Measurements from ENCODE around the gene GLA. TPM values are rescaled to one million over a fixed set of nuclear protein-coding genes. Genes with fewer than 3 reads are reported as not detected.
A peak's percentile ranks its signal among the peaks of the same experiment; 100 is the strongest.

Gene GLA
- total and polyA plus RNA-seq, 12 donors: 6.0 to 33.9 (median 9.1) TPM

DNA sequence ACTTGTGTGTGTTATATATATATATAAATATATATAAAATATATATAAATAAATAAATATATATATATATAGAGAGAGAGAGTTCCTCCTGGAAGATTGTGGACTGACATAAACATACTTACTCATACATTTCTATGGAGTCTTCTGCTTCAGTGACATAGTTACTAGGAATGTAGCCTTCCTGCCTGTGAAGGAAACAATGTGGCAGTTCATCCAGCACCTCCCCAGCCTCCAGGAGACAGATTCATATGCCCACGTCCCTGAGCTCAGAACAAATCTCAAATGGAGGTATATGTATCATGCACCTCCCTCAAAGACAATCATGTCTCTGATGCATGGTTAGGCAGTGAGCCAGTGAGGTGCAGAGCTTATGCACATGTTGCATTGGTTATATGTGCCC, 47.8 kb downstream of the GLA start:
- Histone ChIP-seq H3K36me3 (peaks cover 0 to 15% (median 0%) of the 10 kb centered on the region in 9 donors), H3K4me1 (no peaks in the 10 kb centered on the region), H3K27ac (no peak overlapping the region), H3K9me3 (no peaks in the 10 kb centered on the region), H3K4me3 (no peak overlapping the region), H3K27me3 (peaks cover 0 to 35% (median 0%) of the 10 kb centered on the region in 7 donors)
- ATAC-seq: no peak
- WGBS, 2 donors: 24 to 57% methylated on average over 1 of the region's 1 CpG
- TF ChIP-seq, protein P1, sequence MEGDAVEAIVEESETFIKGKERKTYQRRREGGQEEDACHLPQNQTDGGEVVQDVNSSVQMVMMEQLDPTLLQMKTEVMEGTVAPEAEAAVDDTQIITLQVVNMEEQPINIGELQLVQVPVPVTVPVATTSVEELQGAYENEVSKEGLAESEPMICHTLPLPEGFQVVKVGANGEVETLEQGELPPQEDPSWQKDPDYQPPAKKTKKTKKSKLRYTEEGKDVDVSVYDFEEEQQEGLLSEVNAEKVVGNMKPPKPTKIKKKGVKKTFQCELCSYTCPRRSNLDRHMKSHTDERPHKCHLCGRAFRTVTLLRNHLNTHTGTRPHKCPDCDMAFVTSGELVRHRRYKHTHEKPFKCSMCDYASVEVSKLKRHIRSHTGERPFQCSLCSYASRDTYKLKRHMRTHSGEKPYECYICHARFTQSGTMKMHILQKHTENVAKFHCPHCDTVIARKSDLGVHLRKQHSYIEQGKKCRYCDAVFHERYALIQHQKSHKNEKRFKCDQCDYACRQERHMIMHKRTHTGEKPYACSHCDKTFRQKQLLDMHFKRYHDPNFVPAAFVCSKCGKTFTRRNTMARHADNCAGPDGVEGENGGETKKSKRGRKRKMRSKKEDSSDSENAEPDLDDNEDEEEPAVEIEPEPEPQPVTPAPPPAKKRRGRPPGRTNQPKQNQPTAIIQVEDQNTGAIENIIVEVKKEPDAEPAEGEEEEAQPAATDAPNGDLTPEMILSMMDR (IDR thresholded peaks at IDR 0.05): no peak
- no peak for DNase-seq
- intact Hi-C loops (cut with DNase I): no loop called here

GRCh38 chrX:101357166-101357795, 50.4 kb downstream of the GLA start:
- Histone ChIP-seq H3K4me3 (no peak overlapping the region), H3K9me3 (no peaks in the 10 kb centered on the region), H3K27ac (no peak overlapping the region), H3K4me1 (no peaks in the 10 kb centered on the region), H3K36me3 (peaks cover 0 to 15% (median 0%) of the 10 kb centered on the region in 9 donors), H3K27me3 (peaks cover 0 to 22% (median 0%) of the 10 kb centered on the region in 7 donors)
- intact Hi-C loops (cut with DNase I): no loop called here
- 44 to 45% methylated on average over 5 of the region's 5 CpGs for WGBS, 2 donors
- TF ChIP-seq, protein P1 (IDR thresholded peaks at IDR 0.05): no peak
- DNase-seq (no peak), ATAC-seq (no peak)

GRCh38 chrX:101349193-101349562, 58.5 kb downstream of the GLA start:
- Histone ChIP-seq H3K9me3 (no peaks in the 10 kb centered on the region), H3K27ac (peak overlapping the region in 6 of 10 donors; percentile 73 to 93 (median 88)), H3K27me3 (no peaks in the 10 kb centered on the region), H3K4me3 (peak overlapping the region; percentile 44 to 80 (median 69)), H3K36me3 (peaks cover 0 to 20% (median 0%) of the 10 kb centered on the region in 9 donors), H3K4me1 (peaks cover 0 to 15% (median 4%) of the 10 kb centered on the region in 9 donors)
- TF ChIP-seq, protein P1 (IDR thresholded peaks at IDR 0.05): no peak
- intact Hi-C loops (cut with DNase I): no loop called here
- ATAC-seq (no peak), DNase-seq (no peak)
- 32 to 37% methylated on average over 4 of the region's 4 CpGs for WGBS, 2 donors

DNA sequence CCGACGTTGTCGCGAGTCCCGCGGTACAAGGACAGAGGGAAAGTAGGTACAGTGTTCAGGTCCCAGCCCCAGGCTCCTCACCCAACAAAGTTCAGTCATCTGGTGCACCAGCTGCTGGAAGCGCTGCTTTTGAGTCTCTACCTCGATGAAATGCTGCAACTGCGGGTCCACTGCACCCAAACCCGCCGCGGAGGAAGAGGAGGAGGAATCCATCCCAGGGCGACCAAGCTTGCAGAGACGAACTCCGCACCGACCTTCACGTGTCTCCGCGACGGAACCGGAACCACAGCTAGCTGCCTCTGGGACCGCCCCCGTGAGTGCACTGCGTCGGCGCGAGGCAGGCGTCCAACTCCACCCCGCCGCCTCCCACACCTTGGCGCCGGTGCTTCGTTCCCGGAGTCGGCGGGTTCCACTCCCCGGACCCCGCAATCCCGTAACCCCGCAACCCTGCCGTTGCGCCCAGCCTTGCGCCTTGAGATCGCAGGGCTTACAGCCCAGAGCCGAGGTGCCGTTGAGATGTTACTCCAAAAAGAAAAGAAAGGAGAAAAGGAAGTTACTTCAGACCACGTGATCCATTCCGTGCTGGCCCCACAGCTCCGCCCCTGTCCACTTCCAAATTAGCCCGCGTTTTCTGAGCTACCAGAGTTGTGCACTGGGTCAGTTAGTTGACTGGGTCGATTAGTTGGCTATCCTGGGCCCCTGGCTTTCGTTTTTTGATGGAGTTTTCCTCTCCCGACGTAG, 59.1 kb downstream of the GLA start, which contains the start of gene TIMM8A:
TSS of gene TIMM8A (minus strand) at position 291 of the 741 bp plus-strand sequence. CDS start at position 213, 78 bp downstream.
- intact Hi-C loops (cut with DNase I): no loop called here

More for the DNA sequence above, 59.1 kb downstream of the GLA start, which contains the start of gene TIMM8A:
- TF ChIP-seq, protein P1 (IDR thresholded peaks at IDR 0.05): no peak
- Histone ChIP-seq H3K4me1 (peaks cover 0 to 15% (median 4%) of the 10 kb centered on the region in 9 donors), H3K9me3 (no peaks in the 10 kb centered on the region), H3K27me3 (no peaks in the 10 kb centered on the region), H3K4me3 (peak within 1 kb of the TSS; percentile 44 to 80 (median 69)), H3K27ac (peak within 1 kb of the TSS; percentile 5 to 93 (median 87)), H3K36me3 (peaks cover 0 to 20% (median 0%) of the 10 kb centered on the region in 9 donors)
- ATAC-seq (peak; percentile 97 to 99 (median 99)), DNase-seq (peak; percentile 78)
- 0 to 1% methylated on average over 49 to 55 of the region's 55 CpGs for WGBS, 2 donors

All from heart right ventricle (tissue), 16 donors.